KOPT-K1 (cell line): ENCODE results near the gene UBAP2.
"Not testable (repeated sequence)": the region's sequence is repeated elsewhere in the genome, so short reads cannot be mapped to it uniquely, and the experiment has no call there.

Experiments used
- H3K27ac ChIP-seq: fragments of 200-600 bp; sonication (generic); 2 replicates; pipeline ENCODE4 v1.5.1; 2016; ENCODE audit warnings: antibody characterized with exemption, mild to moderate bottlenecking, low read depth, low read length; ENCODE audit not compliant: poor library complexity, severe bottlenecking
- H3K36me3 ChIP-seq: fragments of 200-600 bp; sonication (generic); 2 replicates; pipeline ENCODE4 v1.5.1; 2017; ENCODE audit warnings: antibody characterized with exemption, mild to moderate bottlenecking, low read length, moderate library complexity; ENCODE audit not compliant: insufficient read depth
- H3K9me3 ChIP-seq: fragments of 200-600 bp; sonication (generic); 2 replicates; pipeline ENCODE4 v1.5.1; 2017; ENCODE audit warnings: antibody characterized with exemption, low read length, mild to moderate bottlenecking; ENCODE audit not compliant: insufficient read depth, poor library complexity, severe bottlenecking

Gene UBAP2

DNA sequence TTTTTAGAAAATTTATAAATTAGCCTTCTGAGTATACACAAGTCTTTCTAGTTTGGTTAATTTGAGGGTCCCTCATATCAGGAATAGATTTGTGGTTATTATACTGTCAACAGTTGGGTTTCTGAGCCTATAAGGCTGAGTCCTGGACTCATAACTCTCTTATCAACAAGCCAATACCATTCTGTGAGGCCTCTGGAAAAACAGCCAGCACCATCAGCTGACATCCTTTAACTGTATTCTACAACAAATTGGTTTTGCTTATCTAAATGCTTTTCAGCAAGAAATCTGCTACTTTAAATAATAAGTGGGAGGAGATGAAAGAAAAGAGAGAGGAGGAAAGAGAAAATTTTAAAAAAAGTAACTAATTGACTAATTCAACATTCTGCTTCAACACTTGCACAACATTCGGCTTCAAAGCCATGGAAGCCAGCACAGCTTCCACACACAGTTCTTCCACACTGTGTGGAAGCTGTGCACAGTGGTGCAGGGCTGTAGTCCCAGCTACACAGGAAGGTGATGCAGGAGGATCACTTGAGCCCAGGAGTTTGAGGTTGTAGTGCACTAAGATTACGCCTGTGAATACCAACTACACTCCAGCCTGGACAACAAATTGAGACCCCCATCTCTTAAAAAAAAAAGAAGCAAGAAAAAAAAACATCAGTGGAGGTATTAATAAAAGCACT lies 84.5 kb downstream of the UBAP2 start:
- H3K36me3 ChIP-seq, result peaks cover 88% of the 10 kb centered on the region

DNA sequence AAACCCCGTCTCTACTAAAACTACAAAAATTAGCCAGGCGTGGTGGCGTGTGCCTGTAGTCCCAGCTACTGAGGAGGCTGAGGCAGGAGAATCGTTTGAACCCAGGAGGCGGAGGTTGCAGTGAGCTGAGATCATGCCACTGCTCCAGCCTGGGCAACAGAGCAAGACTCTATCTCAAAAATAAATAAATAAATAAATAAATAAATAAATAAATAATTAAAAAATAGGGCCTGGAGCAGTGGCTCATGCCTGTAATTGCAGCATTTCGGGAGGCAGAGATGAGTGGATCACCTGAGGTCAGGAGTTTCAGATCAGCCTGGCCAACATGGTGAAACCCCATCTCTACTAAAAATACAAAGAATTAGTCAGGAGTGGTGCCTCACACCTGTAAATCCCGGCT lies 86.2 kb downstream of the UBAP2 start:
- not testable (repeated sequence) for H3K27ac ChIP-seq, H3K9me3 ChIP-seq
- peaks cover 90% of the 10 kb centered on the region for H3K36me3 ChIP-seq

More for the DNA sequence above, 84.5 kb downstream of the UBAP2 start:
- Histone ChIP-seq H3K27ac (no peak overlapping the region), H3K9me3 (no peaks in the 10 kb centered on the region)

DNA sequence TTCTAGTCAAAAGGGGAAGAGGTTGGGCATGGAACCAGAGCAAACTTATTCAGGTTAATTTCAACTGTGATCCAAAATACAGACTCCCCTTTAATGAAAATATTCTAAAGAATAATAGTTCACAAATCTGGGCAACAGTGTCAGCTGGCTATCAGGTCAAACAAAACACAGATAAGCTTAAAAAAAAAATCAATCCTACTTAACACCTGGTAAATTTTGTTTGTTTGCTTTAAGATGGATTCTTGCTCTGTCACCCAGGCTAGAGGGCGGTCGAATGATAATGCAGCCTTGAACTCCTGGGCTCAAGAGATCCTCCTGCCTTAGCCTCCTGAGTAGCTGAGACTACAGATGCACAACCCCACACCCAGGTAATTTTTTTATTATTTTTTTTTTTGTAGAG lies 89.0 kb downstream of the UBAP2 start:
- Histone ChIP-seq H3K9me3 (no peaks in the 10 kb centered on the region), H3K27ac (no peak overlapping the region), H3K36me3 (peaks cover 93% of the 10 kb centered on the region)

- Histone ChIP-seq H3K36me3 (peaks cover 99% of the 10 kb centered on the region), H3K27ac (no peak overlapping the region), H3K9me3 (no peaks in the 10 kb centered on the region)
These were observed 92.1 kb downstream of the UBAP2 start for GRCh38 chr9:33956544-33956943.

GRCh38 chr9:33952066-33952465 lies 96.6 kb downstream of the UBAP2 start:
- peaks cover 95% of the 10 kb centered on the region for H3K36me3 ChIP-seq
- H3K27ac ChIP-seq, result no peak overlapping the region
- H3K9me3 ChIP-seq, result no peaks in the 10 kb centered on the region

DNA sequence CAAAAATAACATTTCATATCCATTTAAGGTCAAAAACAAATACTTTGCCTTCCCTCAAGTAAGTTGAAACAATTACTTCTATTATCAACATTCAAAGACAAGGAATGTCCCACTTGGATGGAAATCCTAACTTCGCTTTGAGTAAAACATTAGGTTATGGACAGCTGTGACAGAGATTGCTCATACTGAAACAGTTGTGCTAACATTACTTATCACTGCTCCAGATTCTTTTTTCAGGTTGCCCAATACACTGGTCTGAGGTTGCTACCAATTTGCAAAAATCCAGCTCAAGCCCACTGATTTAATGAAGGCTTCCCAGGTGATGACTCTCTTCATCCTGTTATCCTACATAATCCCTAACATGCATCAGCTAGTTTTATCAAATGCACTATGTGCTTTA lies 98.3 kb downstream of the UBAP2 start:
- no peaks in the 10 kb centered on the region for H3K9me3 ChIP-seq
- H3K36me3 ChIP-seq, result peaks cover 95% of the 10 kb centered on the region
- no peak overlapping the region for H3K27ac ChIP-seq

GRCh38 chr9:33946779-33947535 lies 101.7 kb downstream of the UBAP2 start:
- no peak overlapping the region for H3K27ac ChIP-seq
- H3K9me3 ChIP-seq, result no peaks in the 10 kb centered on the region
- peaks cover 94% of the 10 kb centered on the region for H3K36me3 ChIP-seq

GRCh38 chr9:33943389-33943788 lies 105.3 kb downstream of the UBAP2 start:
- Histone ChIP-seq H3K36me3 (peaks cover 96% of the 10 kb centered on the region), H3K9me3 (no peaks in the 10 kb centered on the region), H3K27ac (no peak overlapping the region)

DNA sequence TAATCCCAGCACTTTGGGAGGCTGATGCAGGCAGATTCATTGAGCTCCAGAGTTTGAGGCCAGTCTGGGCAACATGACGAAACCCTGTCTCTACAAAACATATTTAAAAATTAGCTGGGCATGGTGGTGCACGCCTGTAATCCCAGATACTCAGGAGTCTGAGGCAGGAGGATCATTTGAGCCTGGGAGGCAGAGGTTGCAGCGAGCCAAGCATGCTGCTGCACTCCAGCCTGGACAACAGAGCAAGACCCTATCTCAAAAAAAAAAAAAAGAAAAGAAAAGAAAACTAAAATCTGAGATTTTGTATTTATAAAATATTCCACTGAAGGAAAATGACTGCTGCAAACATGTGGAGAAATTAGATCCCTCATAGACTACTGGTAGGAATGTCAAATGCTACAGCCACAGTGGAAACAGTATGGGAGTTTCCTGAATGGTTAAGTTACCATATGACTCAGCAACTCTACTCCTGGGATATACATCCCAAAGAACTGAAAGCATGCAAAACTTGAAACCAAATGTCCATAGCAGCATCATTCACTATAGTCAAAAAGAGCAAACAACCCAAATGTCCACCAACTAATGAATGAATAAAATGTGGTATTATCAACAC lies 106.1 kb downstream of the UBAP2 start:
- Histone ChIP-seq H3K9me3 (no peaks in the 10 kb centered on the region), H3K27ac (no peak overlapping the region), H3K36me3 (peaks cover 96% of the 10 kb centered on the region)

GRCh38 chr9:33939924-33940874 lies 108.5 kb downstream of the UBAP2 start:
- Histone ChIP-seq H3K9me3 (no peaks in the 10 kb centered on the region), H3K36me3 (peaks cover 96% of the 10 kb centered on the region), H3K27ac (no peak overlapping the region)

GRCh38 chr9:33934188-33934878 lies 114.4 kb downstream of the UBAP2 start:
- H3K36me3 ChIP-seq, result peaks cover 97% of the 10 kb centered on the region
- H3K27ac ChIP-seq, result no peak overlapping the region
- no peaks in the 10 kb centered on the region for H3K9me3 ChIP-seq

DNA sequence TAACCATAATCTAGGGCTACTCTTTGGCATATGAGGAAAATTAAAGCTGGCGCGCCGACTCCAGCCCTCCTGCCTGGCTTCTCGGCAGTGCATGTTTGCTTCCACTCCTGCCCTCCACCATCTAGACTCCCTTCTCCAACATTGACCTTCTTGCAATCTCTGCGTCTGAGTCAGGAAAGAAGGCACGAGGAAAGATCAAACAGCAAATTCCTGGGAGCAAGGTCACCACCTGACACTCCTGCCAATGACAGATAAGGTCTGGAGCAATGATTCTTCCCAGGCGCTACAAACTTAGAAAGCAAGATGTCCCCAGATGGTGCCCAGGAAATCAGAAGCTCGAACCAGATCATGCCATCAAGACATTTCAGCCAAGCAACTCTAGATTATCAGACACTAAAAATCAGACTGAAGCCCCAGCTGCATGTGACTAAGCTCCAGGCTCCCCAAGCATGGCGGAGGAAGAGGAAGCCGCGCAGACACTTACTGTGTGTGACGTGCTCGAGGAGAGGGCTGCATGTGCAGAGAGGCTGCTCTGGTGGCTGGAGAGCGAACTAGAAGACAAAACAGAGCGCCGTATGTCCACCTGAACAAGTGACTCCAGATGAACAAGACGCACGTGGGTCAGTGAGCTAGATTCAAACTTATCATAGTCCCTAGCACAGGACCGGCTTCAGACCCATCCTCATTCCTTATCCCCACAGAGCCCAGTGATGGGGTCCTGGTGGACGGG lies 116.4 kb downstream of the UBAP2 start:
- H3K36me3 ChIP-seq, result peaks cover 97% of the 10 kb centered on the region
- no peak overlapping the region for H3K27ac ChIP-seq
- no peaks in the 10 kb centered on the region for H3K9me3 ChIP-seq

DNA sequence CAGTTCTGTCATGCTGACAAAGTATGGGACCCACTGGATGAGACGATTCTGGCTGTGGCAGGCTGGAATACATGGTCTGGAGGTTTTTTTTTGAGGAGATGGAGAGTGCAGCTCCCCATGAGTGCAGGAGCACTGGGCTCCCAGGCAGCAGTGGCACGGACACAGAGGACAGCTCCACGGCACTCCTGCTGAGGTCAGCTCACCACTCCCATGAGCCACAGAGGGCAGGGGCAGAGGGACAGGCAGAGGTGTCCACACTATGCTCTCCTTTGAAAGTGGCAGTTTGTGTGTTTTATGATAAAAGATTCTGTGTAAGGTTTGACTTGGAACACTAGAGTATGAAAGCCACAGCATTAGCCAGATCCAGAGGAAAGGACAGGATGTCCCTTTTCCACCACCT lies 117.4 kb downstream of the UBAP2 start:
- no peaks in the 10 kb centered on the region for H3K9me3 ChIP-seq
- no peak overlapping the region for H3K27ac ChIP-seq
- peaks cover 97% of the 10 kb centered on the region for H3K36me3 ChIP-seq

- peaks cover 97% of the 10 kb centered on the region for H3K36me3 ChIP-seq
- H3K27ac ChIP-seq, result no peak overlapping the region
- no peaks in the 10 kb centered on the region for H3K9me3 ChIP-seq
These were observed 121.0 kb downstream of the UBAP2 start for GRCh38 chr9:33927694-33928093.
